ENCODE data around the gene PDGFA.
"Not testable (repeated sequence)": the region's sequence is repeated elsewhere in the genome, so short reads cannot be mapped to it uniquely, and the experiment has no call there.

The PDGFA gene

DNA sequence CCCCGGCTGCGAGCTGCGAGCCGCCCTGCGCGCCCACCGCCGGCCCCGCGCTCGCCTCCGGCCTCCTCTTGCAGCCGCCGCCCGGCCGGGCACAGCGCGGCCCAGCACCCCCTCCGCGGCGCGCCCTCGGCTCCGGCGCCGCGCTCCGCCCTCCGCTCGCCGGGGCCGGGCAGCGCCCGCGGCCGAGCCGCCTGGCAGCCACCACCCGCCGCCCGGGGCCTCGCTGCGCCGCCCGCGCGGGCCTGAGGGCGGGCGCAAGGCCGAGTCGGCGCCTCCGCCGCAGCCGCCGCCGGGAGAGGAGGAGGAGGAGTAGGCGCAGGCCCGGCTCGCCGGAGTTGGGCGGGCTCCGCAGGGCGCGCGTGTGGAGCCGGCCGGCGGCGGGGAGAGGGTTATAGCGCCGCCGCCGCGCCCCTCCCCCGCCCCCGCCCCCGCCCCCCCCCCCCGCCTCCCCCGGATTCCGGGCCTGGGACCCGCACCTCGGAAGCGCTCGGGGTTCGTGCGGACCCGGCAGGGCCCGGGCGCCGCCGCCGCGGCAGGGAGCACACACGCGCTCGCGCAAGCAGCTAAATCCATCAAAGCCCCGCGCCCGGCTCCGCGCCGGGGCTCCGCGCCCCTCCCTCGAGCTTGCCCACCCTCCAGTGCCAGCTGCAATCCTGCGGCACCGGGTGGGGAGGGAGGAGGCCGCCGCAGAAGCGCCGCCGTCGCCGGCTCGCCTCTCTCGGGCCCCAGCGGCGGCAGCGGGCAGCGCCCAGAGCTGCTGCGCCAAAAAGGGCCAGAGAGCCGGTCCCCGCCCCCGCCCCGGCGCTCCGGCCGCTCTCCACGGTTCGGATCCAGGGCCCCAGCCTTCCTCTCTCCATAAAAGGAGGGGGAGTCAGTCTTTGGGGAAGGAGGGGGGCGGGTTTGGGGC lies at the start of gene PDGFA:
TSS of gene PDGFA (minus strand) at position 363 of the 907 bp plus-strand sequence. CDS start 845 bp downstream, outside the sequence.
- no peak for DNase-seq

DNA sequence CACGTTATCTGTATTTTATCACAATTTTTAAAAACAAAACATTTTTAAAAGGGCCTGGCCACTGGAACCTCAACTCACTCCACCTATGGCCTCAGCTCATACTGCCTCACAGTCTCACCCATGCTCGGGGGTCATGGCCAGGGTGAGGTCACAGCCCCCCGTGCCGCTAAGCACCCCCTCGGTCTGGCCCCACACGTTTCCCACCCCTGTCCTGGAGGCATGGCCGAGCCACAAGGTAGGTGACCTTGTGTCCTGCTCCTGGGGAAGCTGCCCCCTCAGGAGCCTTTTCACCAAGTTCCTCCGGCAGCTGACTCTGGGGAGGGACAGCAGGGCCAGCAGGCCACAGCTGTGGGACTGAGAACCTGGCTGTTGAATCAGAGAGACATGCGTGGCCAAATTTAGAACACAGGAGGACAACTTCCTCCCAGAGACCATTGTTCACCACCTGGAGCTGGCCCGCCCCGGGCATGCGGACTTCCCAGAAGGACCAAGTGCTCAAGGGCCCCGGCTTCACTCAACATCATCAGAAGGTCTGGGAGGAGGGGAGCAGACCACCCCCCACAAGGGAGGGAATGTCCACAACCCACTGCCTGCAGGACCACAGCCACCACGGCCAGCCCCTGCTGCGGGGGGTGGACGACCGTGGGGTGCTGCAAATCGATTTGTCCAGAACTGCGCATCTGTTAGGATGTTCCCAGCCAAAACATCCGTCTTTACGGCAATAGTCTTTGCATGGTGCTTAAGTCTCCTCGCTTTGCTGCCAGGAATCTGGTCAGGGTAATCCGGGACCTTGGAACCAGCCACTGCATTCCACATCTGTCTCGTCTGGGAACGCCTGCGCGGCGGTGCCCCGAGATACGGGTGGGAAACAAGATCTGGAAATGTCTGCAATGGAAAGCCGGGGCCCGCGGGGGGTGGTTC lies 48.6 kb upstream of the PDGFA start:
- no peak for DNase-seq

DNA sequence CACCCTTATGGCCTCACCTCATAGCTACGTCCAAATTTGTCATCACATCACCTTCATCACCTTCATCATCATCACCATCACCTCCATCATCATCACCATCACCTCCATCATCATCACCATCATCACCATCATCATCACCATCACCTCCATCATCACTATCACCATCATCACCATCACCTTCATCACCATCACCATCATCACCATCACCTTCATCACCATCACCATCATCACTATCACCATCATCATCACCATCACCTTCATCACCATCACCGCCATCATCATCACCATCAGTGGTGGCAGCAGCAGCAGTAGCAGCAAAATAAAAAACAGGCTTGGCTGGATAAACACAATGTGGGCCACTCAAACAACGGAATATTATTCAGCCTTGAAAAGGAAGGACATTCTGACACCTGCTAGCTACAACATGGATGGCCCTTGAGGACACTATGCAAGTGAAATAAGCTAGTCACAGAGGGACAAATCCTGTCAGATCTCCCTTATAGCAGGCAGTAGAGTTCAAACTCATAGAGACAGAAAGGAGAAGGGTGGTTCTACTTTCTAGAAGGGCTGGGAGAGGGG lies 47.7 kb upstream of the PDGFA start:
- DNase-seq, result no peak

DNA sequence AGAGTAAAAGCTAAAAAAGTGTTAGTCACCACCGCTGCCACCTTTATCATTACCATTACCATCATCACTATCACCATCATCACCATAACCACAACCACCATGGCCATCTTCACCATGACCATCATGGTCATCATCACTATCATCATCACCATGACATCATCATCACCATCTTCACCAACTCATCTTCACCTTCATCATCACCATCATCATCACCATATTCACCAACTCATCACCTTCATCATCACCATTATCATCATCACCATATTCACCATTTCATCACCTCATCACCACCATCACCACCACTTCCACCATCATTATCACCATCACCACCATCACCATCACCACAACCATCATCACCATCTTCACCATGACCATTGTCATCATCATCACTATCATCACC lies 46.5 kb upstream of the PDGFA start:
- DNase-seq, result no peak

DNA sequence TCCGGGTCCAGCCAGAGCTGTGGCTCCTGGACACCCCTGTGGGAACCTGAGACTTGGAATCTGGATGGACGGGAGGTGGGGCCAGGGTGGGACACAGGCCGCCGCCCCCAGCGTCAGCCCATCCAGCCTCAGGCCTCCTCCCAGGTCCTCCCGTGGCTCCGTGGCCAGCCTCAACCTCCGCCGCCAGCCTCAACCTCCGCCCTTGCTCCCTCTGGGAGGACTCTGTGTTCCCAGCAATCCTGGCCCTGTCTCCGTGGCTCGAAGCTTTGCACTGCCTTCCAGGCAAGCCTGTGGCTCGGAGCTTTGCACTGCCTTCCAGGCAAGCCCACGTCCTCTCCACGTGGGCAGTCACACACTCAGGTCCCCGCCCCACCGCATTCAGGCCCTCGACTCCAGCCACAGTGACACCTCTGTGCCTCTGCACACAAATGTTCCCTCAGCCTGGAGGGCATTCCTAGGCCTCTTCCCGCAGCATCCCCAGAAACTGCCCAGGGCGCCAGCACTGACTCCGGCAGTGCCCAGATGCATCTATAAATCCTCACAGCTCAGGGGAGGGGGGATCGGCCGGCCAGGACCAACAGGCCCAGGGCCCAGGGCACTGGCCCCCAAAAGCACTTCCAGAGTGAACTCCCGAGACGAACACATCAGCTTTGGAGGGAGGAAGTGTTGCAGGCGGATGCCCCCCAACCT lies 44.7 kb upstream of the PDGFA start:
- DNase-seq, result no peak

DNA sequence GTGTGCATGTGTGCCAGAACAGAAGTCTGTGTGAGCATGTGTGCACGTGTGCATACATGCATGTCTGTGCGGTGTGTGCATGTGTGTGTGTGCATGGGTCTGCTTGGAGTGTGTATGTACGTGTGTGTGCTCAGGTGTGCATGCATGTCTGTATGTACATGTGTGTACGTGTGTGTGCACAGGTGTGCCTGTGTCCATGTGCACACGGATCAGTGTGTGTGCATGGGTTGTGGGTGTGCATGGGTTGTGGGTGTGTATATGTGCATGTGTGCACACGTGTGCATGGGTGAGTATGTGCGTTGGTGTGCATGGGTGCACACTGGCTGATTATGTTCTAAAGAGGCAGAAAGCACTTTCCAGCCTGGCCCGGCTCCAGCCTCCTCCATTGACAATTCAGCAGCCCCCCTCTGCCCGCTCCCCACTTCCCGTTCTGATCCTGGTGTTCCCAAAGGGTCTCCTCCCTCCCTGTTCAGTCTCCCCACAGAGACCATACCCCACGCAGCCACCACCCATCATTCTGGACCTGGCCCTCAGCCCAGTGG lies 44.1 kb upstream of the PDGFA start:
- no peak for DNase-seq

DNA sequence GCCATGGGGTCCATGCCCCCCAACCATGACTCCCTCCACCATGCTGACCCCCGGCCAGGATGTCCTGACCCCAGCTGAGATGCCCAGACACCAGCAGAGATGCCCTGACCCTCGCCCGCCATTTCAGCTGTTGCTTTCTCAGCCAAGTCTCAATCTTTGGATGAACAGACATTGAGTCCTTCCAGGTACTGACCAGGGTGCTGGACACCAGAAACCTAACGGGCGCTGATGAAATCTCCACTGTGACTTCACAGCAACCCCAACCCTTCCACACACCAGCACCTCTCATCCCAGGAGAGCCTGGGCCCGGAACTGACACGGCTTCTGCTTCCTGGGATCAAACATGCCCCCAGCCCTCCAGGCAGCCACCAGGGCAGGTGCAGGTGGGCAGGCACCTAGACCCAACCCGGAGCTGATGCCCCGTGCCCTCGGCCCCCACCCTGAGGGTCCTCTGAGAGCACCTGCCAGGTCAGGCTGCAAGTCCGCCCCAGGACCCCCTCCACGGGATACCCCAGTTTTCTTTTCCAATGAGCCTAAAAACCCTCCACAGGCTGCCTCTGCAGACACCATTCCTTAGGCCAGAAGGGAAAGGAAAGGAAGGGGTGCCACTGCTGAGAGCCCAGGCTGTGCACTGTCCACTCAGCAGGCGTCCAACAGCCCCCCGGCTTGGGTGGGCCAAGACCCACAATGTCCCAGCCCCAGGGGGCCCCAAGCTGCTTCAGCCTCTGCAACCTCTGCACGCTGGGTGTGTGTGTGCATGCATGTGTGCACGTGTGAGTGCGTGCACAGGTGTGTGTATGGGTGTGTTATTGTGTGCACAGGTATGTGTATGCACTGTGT lies 43.4 kb upstream of the PDGFA start:
- no peak for DNase-seq

DNA sequence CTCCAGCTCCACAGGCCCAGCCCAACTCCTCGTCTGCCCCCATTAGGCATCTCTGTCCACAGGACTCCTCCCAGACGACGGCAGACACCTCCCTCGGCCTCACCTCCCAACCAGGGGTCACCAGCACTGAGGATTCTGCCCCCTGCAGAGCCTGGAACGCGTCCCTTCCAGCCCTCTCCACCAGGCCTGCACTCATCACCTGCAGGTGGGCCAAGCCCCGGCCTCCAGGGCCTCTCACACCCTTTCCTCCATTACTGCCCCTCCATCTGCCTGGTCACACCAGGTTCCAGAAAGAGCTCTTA lies 42.7 kb upstream of the PDGFA start:
- no peak for DNase-seq

DNA sequence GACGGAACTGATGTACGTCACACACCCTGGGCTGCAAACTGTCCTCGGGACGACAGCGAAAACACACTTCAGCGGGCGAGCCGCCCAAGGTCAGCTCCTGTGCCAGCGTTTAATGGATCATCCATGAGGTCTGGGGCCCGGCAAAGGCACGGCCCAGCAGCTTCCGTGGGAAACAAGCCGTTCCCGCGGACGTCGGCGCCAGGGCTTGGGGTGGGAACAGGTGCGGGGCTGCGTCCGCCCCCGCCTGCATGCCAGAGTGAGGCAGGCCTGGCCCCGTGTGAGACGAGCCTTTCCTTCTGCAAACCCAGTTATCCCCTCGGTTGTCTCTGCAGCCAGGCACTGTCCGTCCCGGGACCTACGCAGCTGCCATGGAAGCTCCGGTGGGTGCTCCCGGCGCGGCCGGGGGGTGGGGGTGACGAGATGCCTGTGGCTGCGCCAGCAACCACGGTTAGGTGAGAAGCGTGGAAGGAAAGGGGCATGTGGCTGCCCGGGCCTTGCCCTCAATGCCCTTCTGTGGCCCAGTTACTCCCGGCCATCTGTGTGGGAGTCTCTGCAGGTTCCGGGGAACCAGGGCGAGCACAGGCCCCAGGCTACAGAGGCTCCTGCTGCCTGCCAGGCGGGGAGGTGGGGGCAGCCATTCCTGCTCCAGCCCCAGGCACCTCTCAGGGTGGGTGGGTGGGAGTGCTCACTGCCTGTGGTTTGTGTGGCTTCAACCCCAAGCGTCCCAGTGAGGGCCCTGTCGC lies 42.2 kb upstream of the PDGFA start:
- DNase-seq, result no peak

DNA sequence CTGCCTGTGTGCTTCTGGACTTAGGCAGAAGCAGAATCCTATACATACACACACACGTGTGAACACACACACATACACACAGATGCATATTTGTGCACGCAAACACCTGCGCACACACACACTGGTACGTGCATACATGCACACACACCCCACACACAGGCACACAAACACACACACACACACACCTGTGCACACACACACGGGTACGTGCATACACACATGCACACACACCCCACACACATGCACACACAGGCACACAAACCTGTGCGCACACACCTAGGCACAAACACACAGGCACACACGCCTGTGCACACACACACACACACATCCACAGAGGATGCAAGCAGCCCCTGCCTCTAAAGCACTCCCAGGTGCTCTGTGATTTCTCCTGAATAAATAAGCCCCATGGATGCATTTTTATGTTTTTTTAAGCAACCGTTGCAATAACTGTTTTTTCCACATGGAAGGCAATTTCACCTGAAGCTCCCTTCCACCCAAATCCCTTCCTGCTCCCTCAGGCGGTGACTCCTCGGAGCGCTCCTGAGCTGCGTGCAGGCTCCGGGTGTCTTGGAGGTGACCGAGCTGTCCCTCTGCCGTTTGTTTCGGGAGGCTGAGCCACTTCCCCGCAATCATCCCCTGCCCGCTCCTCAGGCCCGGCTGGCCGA lies 41.5 kb upstream of the PDGFA start:
- DNase-seq, result no peak

DNA sequence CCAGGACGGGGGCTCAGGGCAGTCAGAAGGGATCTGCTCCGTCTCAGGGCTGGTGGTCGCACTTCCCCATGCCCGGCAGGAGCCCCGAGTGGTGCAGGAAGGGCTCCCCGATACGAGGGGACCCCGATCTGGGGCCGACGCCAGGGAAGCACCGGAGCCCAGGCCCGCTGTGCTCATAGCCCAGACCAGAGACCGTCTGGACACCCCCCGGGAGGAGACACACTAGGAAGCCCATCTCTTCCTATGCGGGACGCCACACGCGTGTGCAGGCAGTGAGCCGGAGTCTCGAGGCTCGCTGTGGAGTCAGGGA lies 39.7 kb upstream of the PDGFA start:
- no peak for DNase-seq

DNA sequence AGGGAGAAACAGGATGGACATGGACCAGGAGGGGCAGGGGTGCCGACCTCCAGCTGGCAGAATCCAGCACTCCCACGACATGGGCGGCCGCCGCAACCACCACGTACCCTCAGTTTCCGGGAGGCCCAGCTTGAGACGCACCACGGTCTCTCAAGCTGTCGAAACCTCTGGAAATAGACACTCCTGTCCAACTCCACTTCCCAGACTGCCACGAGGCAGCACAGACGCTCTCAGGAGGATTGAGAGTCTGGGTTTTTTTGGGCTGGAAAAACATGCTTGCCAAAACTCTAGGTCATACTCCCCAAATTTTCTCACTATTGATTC lies 37.9 kb upstream of the PDGFA start:
- no peak for DNase-seq

DNA sequence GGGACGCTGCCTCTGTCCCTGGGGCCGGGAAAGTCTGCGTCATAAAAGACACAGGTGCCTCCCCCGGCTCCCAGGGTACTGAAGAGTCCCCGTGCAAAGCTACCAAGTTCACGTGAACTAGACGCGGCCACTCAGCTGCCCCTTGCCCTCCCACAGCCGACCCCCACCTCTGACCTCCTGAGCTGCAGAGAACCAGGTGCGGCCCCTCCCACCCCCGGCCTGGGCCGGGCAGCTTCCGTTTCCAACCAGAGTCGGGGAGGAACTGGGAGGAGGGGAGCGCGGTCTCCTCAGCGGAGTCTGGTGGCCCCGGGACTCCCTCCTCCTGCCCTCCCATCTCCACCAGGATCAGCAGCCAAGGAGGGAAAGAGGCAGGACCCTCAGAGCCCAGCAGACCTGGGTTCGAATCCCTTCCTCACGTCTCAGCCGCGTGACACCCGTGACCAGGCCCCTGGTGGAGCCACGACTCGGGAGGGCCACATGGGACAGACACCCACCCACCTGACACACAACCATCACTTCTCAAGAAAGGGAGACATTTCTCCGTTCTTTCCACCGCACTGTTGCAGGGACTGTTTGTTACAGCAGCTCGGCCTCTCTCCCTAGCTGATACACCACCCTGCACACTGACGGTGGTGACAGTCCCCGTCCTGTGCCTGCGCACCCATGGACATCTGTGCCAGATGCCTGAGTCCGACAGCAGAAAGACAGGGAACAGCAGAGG lies 37.4 kb upstream of the PDGFA start:
- no peak for DNase-seq

DNA sequence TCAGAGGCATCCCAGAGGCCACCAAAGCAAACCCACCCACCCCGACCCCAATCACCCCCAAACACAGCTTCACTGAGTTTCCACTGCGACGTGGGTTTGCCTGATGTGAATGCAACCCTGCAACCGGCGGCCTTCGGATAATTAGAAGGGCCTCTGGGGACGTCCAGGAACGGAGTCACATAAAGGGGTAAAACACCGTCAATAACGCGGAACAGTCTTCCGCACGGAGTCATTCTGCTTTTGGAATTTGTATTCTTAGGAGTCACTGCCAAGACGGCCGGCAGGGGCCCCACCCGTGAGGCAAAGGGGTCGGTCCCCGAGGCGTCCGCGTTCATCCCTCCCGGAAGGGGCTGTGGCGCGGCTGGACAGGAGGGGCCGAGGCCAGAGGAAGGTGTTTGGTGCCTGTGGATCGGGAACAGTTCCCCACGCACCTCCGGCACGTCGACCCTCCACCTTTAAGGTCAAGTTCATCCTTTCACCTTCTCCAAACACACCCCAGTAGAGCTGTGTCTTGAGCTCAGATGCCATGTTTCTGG lies 36.7 kb upstream of the PDGFA start:
- DNase-seq, result no peak

DNA sequence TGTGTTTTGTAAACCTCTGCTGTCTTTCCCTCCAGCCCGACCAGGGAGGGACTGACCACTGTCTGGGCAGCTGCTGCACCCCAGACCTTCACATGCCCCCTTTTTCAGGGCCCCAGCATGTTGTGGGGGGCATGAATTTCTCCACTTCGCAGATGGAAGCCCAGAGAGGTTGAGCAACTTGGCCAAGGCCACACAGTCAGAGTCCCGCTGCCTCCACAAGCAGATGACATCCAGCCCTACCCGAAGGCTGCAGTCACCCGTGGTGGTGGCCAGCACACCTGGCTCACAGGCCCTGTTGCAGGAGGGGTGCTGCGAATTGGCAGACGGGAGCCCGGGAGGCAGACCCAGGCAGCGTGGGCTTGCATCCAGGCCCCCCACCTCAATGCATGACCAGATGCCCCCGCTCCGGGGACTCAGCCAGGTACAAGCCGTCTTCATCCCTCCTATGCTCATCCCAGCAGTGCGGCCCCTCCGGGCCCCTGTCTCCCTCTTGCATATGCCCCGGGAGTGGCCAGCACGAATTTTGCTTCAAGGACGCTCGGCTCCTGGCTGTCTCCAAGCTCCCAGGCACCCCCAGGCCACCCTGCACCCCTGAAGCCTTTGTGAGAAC lies 36.0 kb upstream of the PDGFA start:
- DNase-seq, result no peak

DNA sequence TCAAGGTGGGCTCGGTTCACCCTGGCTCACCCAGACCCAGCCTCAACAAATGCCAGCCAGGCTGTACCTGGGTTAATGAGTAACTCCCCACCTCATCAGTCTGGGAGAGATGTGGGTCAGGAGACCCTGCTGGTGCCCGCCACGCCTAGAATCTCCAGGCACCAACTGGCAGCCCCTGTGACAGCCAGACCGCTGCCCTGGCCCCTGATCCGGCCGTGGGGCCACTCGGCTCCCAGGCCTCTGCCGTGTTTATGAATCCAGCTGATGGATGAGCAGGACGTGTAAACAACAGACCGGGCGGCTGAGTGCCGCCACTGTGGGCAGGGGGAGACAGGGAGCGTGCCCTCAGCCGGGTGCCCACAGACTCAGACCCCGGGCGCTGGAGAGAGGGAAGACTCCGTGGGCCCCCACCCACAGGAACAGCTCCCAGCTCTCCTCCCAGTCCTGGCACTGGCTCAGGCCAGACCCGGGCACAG lies 34.0 kb upstream of the PDGFA start:
- DNase-seq, result no peak

DNA sequence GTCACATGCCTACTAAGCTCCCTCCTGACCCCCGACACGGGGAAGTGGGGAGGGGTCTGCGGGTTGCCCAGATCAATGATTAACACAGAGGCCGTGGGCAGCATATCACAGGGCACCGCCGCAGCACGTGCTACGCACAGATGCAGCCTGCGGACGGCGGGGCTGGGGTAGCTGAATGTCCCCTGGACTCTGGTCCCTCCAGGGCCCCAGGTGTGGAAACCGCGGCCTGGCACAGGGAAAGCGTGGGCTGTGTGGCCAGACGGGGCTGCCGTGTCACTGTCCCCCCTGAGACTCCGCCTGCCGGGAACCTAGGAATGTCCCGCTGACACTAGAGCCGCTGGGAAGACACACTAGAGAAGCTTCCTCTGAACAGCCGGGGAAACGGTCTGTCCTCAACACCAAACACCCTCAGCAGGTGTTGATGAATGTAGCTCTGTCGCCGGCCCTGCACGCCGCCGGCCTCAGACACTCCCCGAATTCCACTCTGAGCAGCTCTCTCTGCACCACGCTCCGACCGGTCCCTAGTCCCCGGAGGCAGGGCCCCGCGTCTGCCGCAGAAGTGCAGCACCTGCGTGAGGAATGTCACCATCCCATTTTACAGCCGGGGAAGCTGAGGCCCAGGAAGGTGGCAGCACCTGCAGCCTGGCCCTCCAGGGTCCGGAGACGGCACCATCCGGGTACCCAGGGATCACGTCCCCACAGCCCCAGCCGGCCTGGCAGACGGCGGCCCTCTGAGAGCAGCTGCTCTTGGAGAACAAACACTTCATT lies 33.4 kb upstream of the PDGFA start:
- DNase-seq, result no peak

DNA sequence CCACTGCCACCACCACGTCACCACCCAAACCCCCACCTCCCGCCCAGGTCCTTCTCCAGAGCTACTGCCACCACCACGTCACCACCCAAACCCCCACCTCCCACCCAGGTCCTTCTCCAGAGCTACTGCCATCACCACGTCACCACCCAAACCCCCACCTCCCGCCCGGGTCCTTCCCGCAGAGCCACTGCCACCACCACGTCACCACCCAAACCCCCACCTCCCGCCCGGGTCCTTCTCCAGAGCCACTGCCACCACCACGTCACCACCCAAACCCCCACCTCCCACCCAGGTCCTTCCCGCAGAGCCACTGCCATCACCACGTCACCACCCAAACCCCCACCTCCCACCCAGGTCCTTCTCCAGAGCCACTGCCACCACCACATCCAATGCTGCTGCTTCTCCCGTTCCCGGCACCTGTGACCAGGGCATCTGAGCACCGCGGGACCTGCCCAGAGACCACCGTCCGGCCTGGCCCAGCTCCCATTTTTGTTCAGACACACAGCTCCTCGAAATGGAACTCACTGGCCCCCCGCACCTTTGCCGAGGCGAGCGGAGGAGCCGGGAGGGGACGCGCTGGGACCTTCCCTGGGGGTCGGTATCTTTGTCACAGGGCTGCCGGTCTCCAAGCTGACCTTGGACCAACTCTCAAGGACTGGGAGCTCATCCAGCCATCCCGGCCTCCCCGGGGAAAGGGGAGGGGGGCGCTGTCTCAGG lies 32.7 kb upstream of the PDGFA start:
- not testable (repeated sequence) for DNase-seq

Measured in NCI-H774 (cell line).